ENCODE results near the gene ANKRD50. TPM values are rescaled to one million over a fixed set of nuclear protein-coding genes. Genes with fewer than 3 reads are reported as not detected.

ANKRD50 gene
- total and polyA plus RNA-seq, 8 donors, result 2.7 to 51.2 (median 13.1) TPM

DNA sequence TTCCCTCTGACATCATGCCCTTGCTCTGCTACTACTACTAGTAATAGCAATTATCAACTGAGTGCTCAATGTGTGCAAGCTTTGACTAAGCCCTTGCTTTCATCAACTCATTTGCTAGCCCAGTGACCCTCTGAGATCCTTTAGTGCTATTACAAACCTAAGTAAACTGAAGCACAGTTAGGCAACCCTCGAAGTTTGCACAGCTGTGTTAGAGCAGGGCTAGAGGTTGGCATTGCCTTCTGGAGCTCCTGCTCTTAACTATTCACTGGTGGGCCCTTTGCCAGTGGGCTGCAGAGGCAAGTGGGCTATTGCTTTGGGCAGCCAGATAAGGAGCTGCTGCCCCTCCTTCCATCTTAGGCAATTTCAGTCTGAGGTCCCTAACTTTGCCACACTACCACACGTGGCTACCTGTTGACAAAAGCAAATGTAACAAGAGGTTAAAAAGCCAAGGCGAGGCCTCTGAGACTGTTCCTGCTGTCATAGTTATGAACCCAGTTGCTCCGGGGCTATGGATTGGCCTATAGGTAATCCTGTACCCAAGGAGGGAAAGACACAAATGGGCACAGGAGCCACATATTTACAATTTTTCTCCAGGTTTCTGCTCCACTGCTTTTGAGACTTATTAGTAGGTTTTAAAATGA is 41.5 kb upstream of the ANKRD50 start:
- peak; percentile 46 to 84 for DNase-seq
- H3K4me3 ChIP-seq, result no peak overlapping the region
- H3K36me3 ChIP-seq, result no peaks in the 10 kb centered on the region
- no peaks in the 10 kb centered on the region for H3K9me3 ChIP-seq
- no peaks in the 10 kb centered on the region for H3K27me3 ChIP-seq
- H3K4me1 ChIP-seq, result peaks cover 0 to 6% (median 2%) of the 10 kb centered on the region in 4 donors
- intact Hi-C loops (cut with DNase I; ENCODE audit: low total_unique reads), result no loop called here
- H3K27ac ChIP-seq, result peak overlapping the region in 3 of 5 donors; percentile 25 to 31 (median 27)
- 29 to 52% (median 41%) methylated on average over 4 of the region's 4 CpGs for WGBS, 5 donors
- no peak for TF ChIP-seq POLR2A (IDR thresholded peaks at IDR 0.05)
- TF ChIP-seq POLR2AphosphoS5 (IDR thresholded peaks at IDR 0.05), result peak in 1 of 3 donors; percentile 57
- TF ChIP-seq, protein P1, sequence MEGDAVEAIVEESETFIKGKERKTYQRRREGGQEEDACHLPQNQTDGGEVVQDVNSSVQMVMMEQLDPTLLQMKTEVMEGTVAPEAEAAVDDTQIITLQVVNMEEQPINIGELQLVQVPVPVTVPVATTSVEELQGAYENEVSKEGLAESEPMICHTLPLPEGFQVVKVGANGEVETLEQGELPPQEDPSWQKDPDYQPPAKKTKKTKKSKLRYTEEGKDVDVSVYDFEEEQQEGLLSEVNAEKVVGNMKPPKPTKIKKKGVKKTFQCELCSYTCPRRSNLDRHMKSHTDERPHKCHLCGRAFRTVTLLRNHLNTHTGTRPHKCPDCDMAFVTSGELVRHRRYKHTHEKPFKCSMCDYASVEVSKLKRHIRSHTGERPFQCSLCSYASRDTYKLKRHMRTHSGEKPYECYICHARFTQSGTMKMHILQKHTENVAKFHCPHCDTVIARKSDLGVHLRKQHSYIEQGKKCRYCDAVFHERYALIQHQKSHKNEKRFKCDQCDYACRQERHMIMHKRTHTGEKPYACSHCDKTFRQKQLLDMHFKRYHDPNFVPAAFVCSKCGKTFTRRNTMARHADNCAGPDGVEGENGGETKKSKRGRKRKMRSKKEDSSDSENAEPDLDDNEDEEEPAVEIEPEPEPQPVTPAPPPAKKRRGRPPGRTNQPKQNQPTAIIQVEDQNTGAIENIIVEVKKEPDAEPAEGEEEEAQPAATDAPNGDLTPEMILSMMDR (IDR thresholded peaks at IDR 0.05), result no peak
- TF ChIP-seq EP300 (IDR thresholded peaks at IDR 0.05), result no peak

- Histone ChIP-seq H3K36me3 (no peaks in the 10 kb centered on the region), H3K27me3 (no peaks in the 10 kb centered on the region), H3K9me3 (no peaks in the 10 kb centered on the region), H3K4me3 (no peak overlapping the region), H3K4me1 (peaks cover 0 to 8% (median 3%) of the 10 kb centered on the region in 4 donors), H3K27ac (no peak overlapping the region)
- TF ChIP-seq, protein P1 (IDR thresholded peaks at IDR 0.05), result no peak
- TF ChIP-seq POLR2AphosphoS5 (IDR thresholded peaks at IDR 0.05) (no peak), POLR2A (IDR thresholded peaks at IDR 0.05) (no peak), EP300 (IDR thresholded peaks at IDR 0.05) (no peak)
- DNase-seq, result no peak
- intact Hi-C loops (cut with DNase I; ENCODE audit: low total_unique reads), result no loop called here
- 87 to 97% (median 94%) methylated on average over 2 of the region's 2 CpGs for WGBS, 5 donors
Observed at GRCh38 chr4:124749421-124749820, 36.9 kb upstream of the ANKRD50 start.

- Histone ChIP-seq H3K27ac (no peak overlapping the region), H3K4me1 (peaks cover 0 to 8% (median under 1%) of the 10 kb centered on the region in 4 donors), H3K36me3 (no peaks in the 10 kb centered on the region), H3K27me3 (no peaks in the 10 kb centered on the region), H3K9me3 (no peaks in the 10 kb centered on the region), H3K4me3 (no peak overlapping the region)
- DNase-seq, result no peak
- TF ChIP-seq POLR2A (IDR thresholded peaks at IDR 0.05), result no peak
- no peak for TF ChIP-seq POLR2AphosphoS5 (IDR thresholded peaks at IDR 0.05)
- no peak for TF ChIP-seq EP300 (IDR thresholded peaks at IDR 0.05)
- intact Hi-C loops (cut with DNase I; ENCODE audit: low total_unique reads), result no loop called here
- WGBS, 5 donors, result 94 to 100% (median 97%) methylated on average over 1 of the region's 1 CpG
Observed at GRCh38 chr4:124748965-124749364, 36.4 kb upstream of the ANKRD50 start.

DNA sequence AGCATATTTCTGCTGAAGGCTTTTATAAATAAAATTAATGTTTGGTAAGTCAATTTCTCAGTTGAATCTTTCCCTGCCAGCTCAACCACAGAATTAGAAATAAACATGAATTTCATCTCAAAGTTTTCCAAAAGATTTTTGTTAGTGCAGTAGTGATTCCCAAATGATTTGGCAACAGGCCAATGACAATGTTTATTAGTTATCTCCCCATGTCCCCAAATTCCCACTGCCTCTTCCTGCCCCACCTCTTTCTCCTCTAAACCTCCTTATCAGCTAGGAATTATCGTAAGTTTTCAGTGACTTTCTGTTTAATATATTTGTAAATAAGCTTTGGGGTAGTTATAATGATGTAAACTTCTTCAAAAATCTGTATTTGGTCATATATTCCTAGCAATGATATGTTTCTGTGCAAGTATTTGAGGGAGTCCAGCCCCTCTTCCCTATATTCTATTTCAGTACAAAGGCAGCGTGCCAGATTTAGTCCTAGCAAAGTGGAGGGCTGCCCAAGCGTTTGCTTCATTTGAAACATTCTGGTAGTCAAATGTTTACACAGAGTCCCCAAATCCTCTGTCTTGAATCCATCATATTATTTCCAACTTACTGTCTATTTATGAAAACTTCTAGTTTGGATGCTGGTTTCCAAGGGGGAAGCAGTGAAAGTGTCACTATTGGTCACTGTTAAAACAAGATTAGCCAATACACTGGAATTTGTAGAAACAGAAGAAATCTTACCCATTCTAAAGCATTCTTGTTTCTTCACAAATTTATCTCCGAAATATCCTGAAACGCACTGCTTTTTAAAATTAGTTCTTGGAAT is 33.7 kb upstream of the ANKRD50 start:
- DNase-seq, result peak in 1 of 2 donors; percentile 74
- H3K27me3 ChIP-seq, result no peaks in the 10 kb centered on the region
- no peaks in the 10 kb centered on the region for H3K36me3 ChIP-seq
- H3K9me3 ChIP-seq, result no peaks in the 10 kb centered on the region
- peak overlapping the region in 1 of 4 donors; percentile 7 for H3K4me3 ChIP-seq
- peak overlapping the region in 1 of 5 donors; percentile 3 for H3K27ac ChIP-seq
- TF ChIP-seq EP300 (IDR thresholded peaks at IDR 0.05) (no peak), POLR2AphosphoS5 (IDR thresholded peaks at IDR 0.05) (no peak), POLR2A (IDR thresholded peaks at IDR 0.05) (no peak)
- TF ChIP-seq, protein P1 (IDR thresholded peaks at IDR 0.05), result no peak
- peaks cover 0 to 8% (median 0%) of the 10 kb centered on the region in 4 donors for H3K4me1 ChIP-seq
- 56 to 63% (median 61%) methylated on average over 5 of the region's 5 CpGs for WGBS, 5 donors
- intact Hi-C loops (cut with DNase I; ENCODE audit: low total_unique reads), result no loop called here
